HEK293 (cell line): ENCODE data around the gene ACADVL.

Source experiments
- CTCF ChIA-PET: fragments of 350-600 bp; formaldehyde crosslinking; extraction: SDS; loops from one replicate; lab custom pipeline; 2021; ENCODE audit warnings: antibody characterized with exemption; lab: Yijun Ruan, JAX
- POLR2A ChIA-PET: fragments of 300-600 bp; formaldehyde crosslinking; extraction: SDS; loops from one replicate; lab custom pipeline; 2020; ENCODE audit warnings: antibody characterized with exemption, inconsistent platforms; lab: Yijun Ruan, JAX
- H3K27ac ChIP-seq: fragments of 200-500 bp; sonication (Bioruptor generic); 2 replicates; pipeline ENCODE4 v1.5.1; 2014; ENCODE audit warnings: low read depth, low read length, control low read depth, inconsistent platforms; ENCODE audit errors: extremely low read depth
- H3K36me3 ChIP-seq, 2 experiments: fragments of 200-500 bp in 1 of 2; sonication (Bioruptor generic) in 1 of 2; 1 replicate in 1 of 2; 2 replicates in 1 of 2; pipeline ENCODE4 v1.5.1; 2014 to 2017; ENCODE audit warnings: inconsistent platforms in 2 of 2, low read length in 2 of 2; ENCODE audit not compliant: control insufficient read depth in 2 of 2, insufficient read depth in 1 of 2
- H3K4me1 ChIP-seq: fragments of 200-500 bp; sonication (Bioruptor generic); 2 replicates; pipeline ENCODE4 v1.5.1; 2014; ENCODE audit warnings: mild to moderate bottlenecking, low read length, inconsistent platforms; ENCODE audit not compliant: control insufficient read depth, insufficient read depth
- H3K4me3 ChIP-seq: 2 replicates; pipeline ENCODE4 v1.5.1; 2011; ENCODE audit warnings: low read depth, mild to moderate bottlenecking, control low read depth, low read length, moderate library complexity
- H3K9me3 ChIP-seq: fragments of 200-500 bp; sonication (Bioruptor generic); 2 replicates; pipeline ENCODE4 v1.5.1; 2014; ENCODE audit warnings: low read depth, low read length, inconsistent platforms; ENCODE audit not compliant: control insufficient read depth, insufficient read depth
- GLI2 ChIP-seq: fragments of 450-650 bp; formaldehyde crosslinking; IDR thresholded peaks from 2 replicates; pipeline ENCODE4; 2017; ENCODE audit warnings: missing biosample characterization, missing genetic modification characterization, low read depth, borderline replicate concordance
- GLIS1 ChIP-seq: fragments of 450-650 bp; formaldehyde crosslinking; IDR thresholded peaks from 2 replicates; pipeline ENCODE4 v1.5.1; 2016; ENCODE audit warnings: missing biosample characterization, missing genetic modification characterization
- HOXD13 ChIP-seq: sonication (generic); formaldehyde crosslinking; IDR thresholded peaks from 2 replicates; pipeline ENCODE4 v1.8.0; 2022; ENCODE audit warnings: missing genetic modification reagents, borderline replicate concordance
- OSR2 ChIP-seq: fragments of 450-650 bp; formaldehyde crosslinking; IDR thresholded peaks from 2 replicates; pipeline ENCODE4 v1.5.1; 2016; ENCODE audit warnings: missing biosample characterization, missing genetic modification characterization
- REPIN1 ChIP-seq: fragments of 450-650 bp; formaldehyde crosslinking; IDR thresholded peaks from 2 replicates; pipeline ENCODE4 v1.5.1; 2017; ENCODE audit warnings: missing biosample characterization, missing genetic modification characterization, low read depth
- ZFP3 ChIP-seq: fragments of 450-650 bp; formaldehyde crosslinking; IDR thresholded peaks from 2 replicates; pipeline ENCODE4 v1.5.1; 2016; ENCODE audit warnings: low read depth, missing biosample characterization, missing genetic modification characterization
- ZNF426 ChIP-seq: fragments of 450-650 bp; formaldehyde crosslinking; IDR thresholded peaks from 2 replicates; pipeline ENCODE4 v1.5.1; 2017; ENCODE audit warnings: missing biosample characterization, missing genetic modification characterization, mild to moderate bottlenecking, inconsistent platforms, moderate library complexity
- ZNF610 ChIP-seq: fragments of 450-650 bp; formaldehyde crosslinking; IDR thresholded peaks from 2 replicates; pipeline ENCODE4 v1.5.1; 2016; ENCODE audit warnings: missing biosample characterization, missing genetic modification characterization, borderline replicate concordance
- TF ChIP-seq, protein P1 (sequence below): fragments of 450-650 bp; formaldehyde crosslinking; IDR thresholded peaks from 2 replicates; pipeline ENCODE4 v1.5.1; 2016; ENCODE audit warnings: missing biosample characterization, missing genetic modification characterization, low read depth

Gene ACADVL

DNA sequence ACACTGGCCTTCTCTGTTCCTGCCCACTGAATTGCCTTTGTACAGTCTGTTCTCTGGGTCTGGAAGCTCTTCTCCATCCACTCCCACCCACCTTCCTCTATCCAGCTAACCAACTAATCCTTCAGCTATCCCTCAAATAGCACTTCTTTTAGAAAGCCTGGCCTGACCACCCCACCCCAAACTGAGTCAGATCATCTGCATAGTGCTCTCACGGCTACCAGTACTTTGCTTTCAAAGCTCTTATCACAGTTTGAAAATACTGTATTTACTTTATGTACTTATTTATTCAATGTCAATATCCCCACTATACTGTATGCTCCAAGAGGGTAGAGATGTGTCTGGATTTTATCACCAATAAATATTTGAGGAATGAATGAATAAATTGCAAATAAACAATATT lies 47.0 kb downstream of the ACADVL start:
- no peak overlapping the region for H3K27ac ChIP-seq
- no peaks in the 10 kb centered on the region; a peak in 1 of 3 replicates for H3K36me3 ChIP-seq
- no peak for TF ChIP-seq ZNF610
- TF ChIP-seq, protein P1, sequence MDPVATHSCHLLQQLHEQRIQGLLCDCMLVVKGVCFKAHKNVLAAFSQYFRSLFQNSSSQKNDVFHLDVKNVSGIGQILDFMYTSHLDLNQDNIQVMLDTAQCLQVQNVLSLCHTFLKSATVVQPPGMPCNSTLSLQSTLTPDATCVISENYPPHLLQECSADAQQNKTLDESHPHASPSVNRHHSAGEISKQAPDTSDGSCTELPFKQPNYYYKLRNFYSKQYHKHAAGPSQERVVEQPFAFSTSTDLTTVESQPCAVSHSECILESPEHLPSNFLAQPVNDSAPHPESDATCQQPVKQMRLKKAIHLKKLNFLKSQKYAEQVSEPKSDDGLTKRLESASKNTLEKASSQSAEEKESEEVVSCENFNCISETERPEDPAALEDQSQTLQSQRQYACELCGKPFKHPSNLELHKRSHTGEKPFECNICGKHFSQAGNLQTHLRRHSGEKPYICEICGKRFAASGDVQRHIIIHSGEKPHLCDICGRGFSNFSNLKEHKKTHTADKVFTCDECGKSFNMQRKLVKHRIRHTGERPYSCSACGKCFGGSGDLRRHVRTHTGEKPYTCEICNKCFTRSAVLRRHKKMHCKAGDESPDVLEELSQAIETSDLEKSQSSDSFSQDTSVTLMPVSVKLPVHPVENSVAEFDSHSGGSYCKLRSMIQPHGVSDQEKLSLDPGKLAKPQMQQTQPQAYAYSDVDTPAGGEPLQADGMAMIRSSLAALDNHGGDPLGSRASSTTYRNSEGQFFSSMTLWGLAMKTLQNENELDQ: no peak
- no peak for TF ChIP-seq ZNF426 (tag by site-specific recombination)
- TF ChIP-seq REPIN1 (tag by site-specific recombination): no peak
- TF ChIP-seq HOXD13 (CRISPR knock-in tag): no peak
- TF ChIP-seq GLI2 (tag by site-specific recombination): no peak
- TF ChIP-seq OSR2 (tag by site-specific recombination): no peak
- TF ChIP-seq GLIS1: no peak
- no peak for TF ChIP-seq ZFP3 (tag by site-specific recombination)
- CTCF ChIA-PET: interaction anchor here (0.6 to 2.4 kb wide), 5 partner anchors 14 to 89 kb away, joined by 3 to 18 read pairs (median 5); partner anchors contain the start of gene SLC2A4
- POLR2A ChIA-PET: interaction anchor here (0.6 to 1.8 kb wide), 2 partner anchors 10 to 22 kb away, joined by 3 to 5 read pairs; no protein-coding TSS in a partner anchor
- peaks cover 18% of the 10 kb centered on the region for H3K4me1 ChIP-seq
- no peak overlapping the region for H3K4me3 ChIP-seq
- no peaks in the 10 kb centered on the region for H3K9me3 ChIP-seq
